Fibroblast of lung (primary cell): Measurements from ENCODE around the gene ADAMTSL1. TPM values are rescaled to one million over a fixed set of nuclear protein-coding genes. Genes with fewer than 3 reads are reported as not detected.

ENCODE experiments used
- DNase-seq, 2 donors: peaks; one replicate each; pipeline versions ENCODE4 v3.0.0 to v3.0.0-alpha.2; 2010; ENCODE audit warnings: low read depth in 2 of 2
- H2AFZ ChIP-seq: 2 replicates; pipeline ENCODE4 v1.5.1; 2012; ENCODE audit warnings: low read length, control low read depth, inconsistent platforms
- H3K27ac ChIP-seq: 2 replicates; pipeline ENCODE4 v1.5.1; 2011; ENCODE audit warnings: low read length, control low read depth; ENCODE audit not compliant: insufficient read depth
- H3K27me3 ChIP-seq: 2 replicates; pipeline ENCODE4 v1.5.1; 2011; ENCODE audit warnings: mild to moderate bottlenecking, low read length; ENCODE audit not compliant: control insufficient read depth, insufficient read depth
- H3K36me3 ChIP-seq: 2 replicates; pipeline ENCODE4 v1.5.1; 2011; ENCODE audit warnings: low read length; ENCODE audit not compliant: control insufficient read depth, insufficient read depth
- H3K4me1 ChIP-seq: 2 replicates; pipeline ENCODE4 v1.5.1; 2011; ENCODE audit warnings: low read length; ENCODE audit not compliant: control insufficient read depth, insufficient read depth; ENCODE audit errors: extremely low read depth
- H3K4me2 ChIP-seq: 2 replicates; pipeline ENCODE4 v1.5.1; 2011; ENCODE audit warnings: low read length, control low read depth; ENCODE audit not compliant: insufficient read depth; ENCODE audit errors: extremely low read depth
- H3K4me3 ChIP-seq, 4 experiments: fragments of 200-600 bp in 1 of 4; sonication (generic) in 1 of 4; replicated peaks in 1 of 4; 2 replicates each; pipeline ENCODE4 v1.5.1; 2011 to 2016; ENCODE audit warnings: low read length in 4 of 4, low read depth in 3 of 4, mild to moderate bottlenecking in 3 of 4, control low read depth in 2 of 4, inconsistent platforms in 1 of 4, mixed read lengths in 1 of 4; ENCODE audit not compliant: insufficient read depth in 1 of 4; ENCODE audit errors: control extremely low read depth in 1 of 4
- H3K79me2 ChIP-seq: 2 replicates; pipeline ENCODE4 v1.5.1; 2012; ENCODE audit warnings: mild to moderate bottlenecking, low read length, inconsistent platforms; ENCODE audit not compliant: control insufficient read depth, insufficient read depth
- H3K9ac ChIP-seq: 2 replicates; pipeline ENCODE4 v1.5.1; 2011; ENCODE audit warnings: mild to moderate bottlenecking, low read length, control low read depth; ENCODE audit not compliant: insufficient read depth
- H3K9me3 ChIP-seq: 2 replicates; pipeline ENCODE4 v1.5.1; 2012; ENCODE audit warnings: low read depth, low read length; ENCODE audit not compliant: control insufficient read depth, insufficient read depth
- H4K20me1 ChIP-seq: 2 replicates; pipeline ENCODE4 v1.5.1; 2011; ENCODE audit warnings: low read length; ENCODE audit not compliant: control insufficient read depth, insufficient read depth; ENCODE audit errors: extremely low read depth
- CTCF ChIP-seq, 2 donors: IDR thresholded peaks in 1 of 2; conservative IDR thresholded peaks in 1 of 2; 1 replicate in 1 of 2; 2 replicates in 1 of 2; pipeline ENCODE4 v1.5.1; 2011 to 2012; ENCODE audit warnings: low read length in 2 of 2, control low read depth in 1 of 2, inconsistent platforms in 1 of 2, low read depth in 1 of 2, mild to moderate bottlenecking in 1 of 2
- EZH2 ChIP-seq: IDR thresholded peaks from 2 replicates; pipeline ENCODE4 v1.5.1; 2012; ENCODE audit warnings: low read length, control low read depth, mild to moderate bottlenecking; ENCODE audit errors: missing control alignments
- polyA plus RNA-seq, 2 donors: library from polyadenylated mRNA; depleted of rRNA in 1 of 2; stranded (reverse) in 1 of 2; unstranded in 1 of 2; fragments of >200 nt; gene quantifications; 2 replicates each; pipeline ENCODE4 v1.2.1, GENCODE V29; 2011 to 2012; ENCODE audit warnings: missing spikeins in 1 of 2
- total RNA-seq: library from RNA; depleted of rRNA; stranded (reverse); fragments of >200 nt; gene quantifications from 2 replicates; pipeline ENCODE4 v1.2.1, GENCODE V29; 2014

Gene ADAMTSL1
- total and polyA plus RNA-seq, 2 donors (not counting 1 experiment from before 2014, with no cell fraction given): 19.3 to 27.9 TPM

GRCh38 chr9:18783909-18784308, 310.0 kb downstream of the ADAMTSL1 start:
- no peak overlapping the region for H3K9ac ChIP-seq
- TF ChIP-seq EZH2 (no peak), CTCF (conservative IDR thresholded peaks at IDR 0.05 in 1 of 2, IDR thresholded peaks at IDR 0.05 in 1 of 2; ENCODE audit: low read depth in 1 of 2, low read length in 2 of 2) (no peak)
- H4K20me1 ChIP-seq: no peaks in the 10 kb centered on the region
- H2AFZ ChIP-seq: no peak overlapping the region
- no peak overlapping the region for H3K4me3 ChIP-seq
- no peak overlapping the region for H3K4me2 ChIP-seq
- H3K27ac ChIP-seq: no peak overlapping the region
- no peaks in the 10 kb centered on the region for H3K79me2 ChIP-seq
- no peaks in the 10 kb centered on the region for H3K27me3 ChIP-seq
- H3K4me1 ChIP-seq: peaks cover 2% of the 10 kb centered on the region
- H3K36me3 ChIP-seq: no peaks in the 10 kb centered on the region
- no peak for DNase-seq
- H3K9me3 ChIP-seq: no peaks in the 10 kb centered on the region

- H3K36me3 ChIP-seq: no peaks in the 10 kb centered on the region
Measured at GRCh38 chr9:18785604-18786003, 311.7 kb downstream of the ADAMTSL1 start.

GRCh38 chr9:18786196-18786595, 312.2 kb downstream of the ADAMTSL1 start:
- Histone ChIP-seq H3K27ac (no peak overlapping the region), H3K9me3 (no peaks in the 10 kb centered on the region), H3K4me1 (peaks cover 2% of the 10 kb centered on the region), H3K27me3 (no peaks in the 10 kb centered on the region), H3K4me3 (no peak overlapping the region), H3K4me2 (no peak overlapping the region), H3K79me2 (no peaks in the 10 kb centered on the region), H3K36me3 (no peaks in the 10 kb centered on the region), H3K9ac (no peak overlapping the region), H2AFZ (no peak overlapping the region), H4K20me1 (no peaks in the 10 kb centered on the region)
- TF ChIP-seq EZH2: no peak
- TF ChIP-seq CTCF (conservative IDR thresholded peaks at IDR 0.05 in 1 of 2, IDR thresholded peaks at IDR 0.05 in 1 of 2; ENCODE audit: low read depth in 1 of 2, low read length in 2 of 2): no peak
- DNase-seq: no peak

More at GRCh38 chr9:18785604-18786003, 311.7 kb downstream of the ADAMTSL1 start:
- Histone ChIP-seq H4K20me1 (no peaks in the 10 kb centered on the region), H2AFZ (no peak overlapping the region), H3K4me2 (no peak overlapping the region), H3K4me3 (no peak overlapping the region), H3K27ac (no peak overlapping the region), H3K9me3 (no peaks in the 10 kb centered on the region), H3K27me3 (no peaks in the 10 kb centered on the region), H3K9ac (no peak overlapping the region), H3K79me2 (no peaks in the 10 kb centered on the region), H3K4me1 (peaks cover 2% of the 10 kb centered on the region)
- TF ChIP-seq EZH2: no peak
- no peak for TF ChIP-seq CTCF (conservative IDR thresholded peaks at IDR 0.05 in 1 of 2, IDR thresholded peaks at IDR 0.05 in 1 of 2; ENCODE audit: low read depth in 1 of 2, low read length in 2 of 2)
- no peak for DNase-seq
